Body of pancreas (tissue), 4 donors: ENCODE data around the gene LRFN5. TPM values are rescaled to one million over a fixed set of nuclear protein-coding genes. Genes with fewer than 3 reads are reported as not detected.

Experiments used
- ATAC-seq: fragments of 150-250 bp; one replicate; pipeline ENCODE4 v1.9.1; 2016
- DNase-seq, 4 donors: peaks; one replicate each; pipeline ENCODE4 v3.0.0-alpha.2; 2019
- H3K27ac ChIP-seq, 4 donors: fragments of 200-600 bp; sonication (generic); 1 replicate in 3 of 4; 2 replicates in 1 of 4; pipeline versions ENCODE4 v1.5.1 to v1.6.1; 2016 to 2019; ENCODE audit warnings: mild to moderate bottlenecking in 1 of 4, mixed read lengths in 1 of 4, moderate library complexity in 1 of 4
- H3K27me3 ChIP-seq, 2 donors: fragments of 200-600 bp; sonication (generic); one replicate each; pipeline ENCODE4 v1.6.0; 2016; ENCODE audit warnings: mild to moderate bottlenecking in 1 of 2
- H3K36me3 ChIP-seq, 2 donors: fragments of 200-600 bp; sonication (generic); replicated peaks in 1 of 2; 2 replicates each; pipeline ENCODE4 v1.5.1; 2016; ENCODE audit warnings: low read depth in 2 of 2; ENCODE audit not compliant: insufficient read depth in 1 of 2
- H3K4me1 ChIP-seq: fragments of 200-600 bp; sonication (generic); one replicate; pipeline ENCODE4 v1.6.0; 2016
- H3K4me3 ChIP-seq, 2 donors: fragments of 200-600 bp; sonication (generic); 1 replicate in 1 of 2; 2 replicates in 1 of 2; pipeline ENCODE4 v1.5.1; 2016 to 2019
- H3K9me3 ChIP-seq, 3 donors: fragments of 200-600 bp; sonication (generic); 1 replicate in 2 of 3; 2 replicates in 1 of 3; pipeline ENCODE4 v1.5.1; 2016
- CTCF ChIP-seq, 7 experiments: fragments of 450-650 bp in 4 of 7; fragments of 200-600 bp in 3 of 7; sonication (generic) in 3 of 7; IDR thresholded peaks; one replicate each; pipeline ENCODE4 v1.5.1; 2016 to 2019; ENCODE audit warnings: antibody characterized with exemption in 7 of 7
- POLR2A ChIP-seq, 3 donors: fragments of 450-650 bp; IDR thresholded peaks; one replicate each; pipeline ENCODE4 v1.6.1; 2016; ENCODE audit warnings: antibody characterized with exemption in 3 of 3, mild to moderate bottlenecking in 2 of 3
- WGBS, 2 donors: methylation state at CpG; one replicate each; pipeline ENCODE4 v1.1.5; 2017; 5-methylcytosine and 5-hydroxymethylcytosine counted together
- intact Hi-C: fragments of 100-400 bp; cut with DNase I; formaldehyde crosslinking; loops from one replicate; pipeline ENCODE4 v1.15.1; 2023
- total RNA-seq, 2 donors: library from RNA; depleted of rRNA; stranded (reverse); fragments of >200 nt; gene quantifications; one replicate each; pipeline ENCODE4 v1.1.0, GENCODE V29; 2016

The LRFN5 gene
- total RNA-seq, 2 donors from 2014 or later: 0.52 to 4.9 TPM

- Histone ChIP-seq H3K4me1 (peaks cover 44% of the 10 kb centered on the region), H3K36me3 (no peaks in the 10 kb centered on the region), H3K4me3 (no peak overlapping the region), H3K27ac (no peak overlapping the region), H3K27me3 (peaks cover 0 to 14% of the 10 kb centered on the region in 2 donors), H3K9me3 (no peaks in the 10 kb centered on the region)
- 5 to 6% methylated on average over 15 of the region's 15 CpGs for WGBS, 2 donors
- intact Hi-C loops: no loop called here
- DNase-seq (no peak), ATAC-seq (no peak)
- TF ChIP-seq CTCF (IDR thresholded peaks at IDR 0.05) (no peak), POLR2A (IDR thresholded peaks at IDR 0.05) (no peak)
These were observed 2.2 kb downstream of the LRFN5 start for GRCh38 chr14:41608681-41609390.

DNA sequence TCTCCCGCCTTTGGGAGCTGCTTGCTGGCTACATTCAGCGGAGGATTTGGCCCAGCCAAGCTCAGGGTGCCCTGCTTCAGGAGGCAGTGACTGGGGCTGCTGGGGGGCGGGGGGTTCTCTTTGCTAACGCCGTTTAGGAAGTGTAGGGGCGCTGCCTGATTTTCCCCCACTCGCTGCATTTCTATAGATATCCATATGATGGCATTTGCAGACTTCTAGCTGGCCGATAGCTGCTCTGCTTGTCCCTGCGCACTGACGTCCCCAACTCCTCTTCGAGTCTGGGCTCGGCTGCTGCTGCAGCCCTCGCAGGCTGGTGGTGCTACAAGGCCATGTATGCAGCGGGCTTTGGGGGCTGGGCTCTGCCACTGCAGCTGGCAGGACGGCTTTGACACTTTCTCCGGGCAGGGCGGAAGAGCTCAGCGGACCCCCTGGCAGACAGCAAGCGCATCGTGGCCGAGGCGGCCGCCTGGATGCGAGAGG is 3.1 kb downstream of the LRFN5 start:
- ATAC-seq (no peak), DNase-seq (peak in 1 of 4 donors; percentile 46)
- intact Hi-C loops: no loop called here
- Histone ChIP-seq H3K4me1 (peaks cover 42% of the 10 kb centered on the region), H3K27me3 (peaks cover 0 to 14% of the 10 kb centered on the region in 2 donors), H3K9me3 (no peaks in the 10 kb centered on the region), H3K27ac (no peak overlapping the region), H3K4me3 (no peak overlapping the region), H3K36me3 (no peaks in the 10 kb centered on the region)
- TF ChIP-seq POLR2A (IDR thresholded peaks at IDR 0.05) (no peak), CTCF (IDR thresholded peaks at IDR 0.05) (peak in 1 of 7 experiments; percentile 17)
- WGBS, 2 donors: 1 to 4% methylated on average over 22 to 24 of the region's 24 CpGs

DNA sequence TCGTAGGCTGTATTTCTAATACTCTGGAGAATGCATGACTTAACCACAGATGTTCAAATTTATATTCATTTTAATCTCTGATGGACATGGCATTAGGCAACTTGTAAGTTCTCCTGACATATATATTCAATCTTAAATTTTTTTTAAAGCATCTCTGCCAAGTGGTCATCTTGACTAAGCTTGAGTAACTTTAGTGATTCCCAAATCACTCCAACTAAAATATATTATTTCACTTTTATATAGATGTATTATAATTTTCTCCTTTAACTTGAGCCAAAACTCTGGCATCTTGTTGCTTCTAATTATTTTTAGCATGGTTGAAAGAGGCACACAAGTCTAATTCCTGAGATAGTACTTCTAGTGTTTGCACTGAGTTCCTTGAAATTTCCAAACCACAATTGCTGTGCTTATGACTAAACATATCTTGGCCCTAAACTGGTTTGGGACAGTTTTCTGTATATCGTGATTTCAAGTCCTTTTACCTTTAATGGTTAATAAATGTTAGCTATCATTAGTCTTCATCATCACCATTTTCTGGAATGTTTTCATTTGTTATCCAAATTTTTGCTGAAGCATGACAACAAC is 8.4 kb downstream of the LRFN5 start:
- no peak for DNase-seq
- TF ChIP-seq POLR2A (IDR thresholded peaks at IDR 0.05): no peak
- no peak for TF ChIP-seq CTCF (IDR thresholded peaks at IDR 0.05)
- intact Hi-C loops: no loop called here
- Histone ChIP-seq H3K27ac (no peak overlapping the region), H3K4me1 (peaks cover under 1% of the 10 kb centered on the region), H3K36me3 (no peaks in the 10 kb centered on the region), H3K9me3 (no peaks in the 10 kb centered on the region), H3K4me3 (no peak overlapping the region), H3K27me3 (peaks cover 0 to under 1% of the 10 kb centered on the region in 2 donors)
- WGBS, 2 donors: 63 to 67% methylated on average over 2 of the region's 2 CpGs
- no peak for ATAC-seq

DNA sequence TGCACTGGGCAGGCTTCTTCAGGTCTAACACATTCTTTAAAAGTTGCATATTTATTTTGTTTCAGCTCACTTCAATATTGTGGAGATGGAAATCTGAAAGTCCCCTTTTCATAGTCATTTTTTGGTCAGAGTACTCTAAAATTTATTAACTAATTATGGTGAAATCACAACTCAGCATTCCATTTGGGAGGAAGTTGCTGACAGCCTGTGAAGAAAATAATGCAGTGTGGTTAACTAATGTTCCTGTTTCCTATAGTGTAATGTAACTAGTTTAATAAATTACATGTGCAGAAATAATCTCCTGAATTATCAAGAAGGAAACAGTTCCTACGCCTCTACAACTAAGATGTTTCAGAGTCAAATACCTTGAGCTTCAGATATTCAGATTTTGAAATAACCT is 17.1 kb downstream of the LRFN5 start:
- H3K4me1 ChIP-seq: no peaks in the 10 kb centered on the region
- DNase-seq (no peak), ATAC-seq (no peak)
- no peaks in the 10 kb centered on the region for H3K27me3 ChIP-seq
- no peak overlapping the region for H3K27ac ChIP-seq
- 29 to 33% methylated on average over 1 of the region's 1 CpG for WGBS, 2 donors
- intact Hi-C loops: no loop called here
- H3K36me3 ChIP-seq: no peaks in the 10 kb centered on the region
- H3K9me3 ChIP-seq: no peaks in the 10 kb centered on the region
- H3K4me3 ChIP-seq: no peak overlapping the region
- TF ChIP-seq CTCF (IDR thresholded peaks at IDR 0.05): no peak
- no peak for TF ChIP-seq POLR2A (IDR thresholded peaks at IDR 0.05)
